GM12878 (cell line): ENCODE results near the gene DLD.

Experiments
- POLR2AphosphoS5 ChIP-seq: IDR thresholded peaks from 2 replicates; pipeline ENCODE4 v1.6.1; 2011; ENCODE audit warnings: mild to moderate bottlenecking, low read length, inconsistent platforms
- RB1 ChIP-seq: fragments of 450-650 bp; formaldehyde crosslinking; IDR thresholded peaks from 2 replicates; pipeline ENCODE4 v1.6.1; 2017; ENCODE audit warnings: mild to moderate bottlenecking, borderline replicate concordance
- RELA ChIP-seq: fragments of 450-650 bp; IDR thresholded peaks from 2 replicates; pipeline ENCODE4 v1.8.0; 2014; ENCODE audit warnings: borderline replicate concordance; ENCODE audit not compliant: partially characterized antibody
- SREBF2 ChIP-seq: IDR thresholded peaks from 2 replicates; pipeline ENCODE4 v1.6.1; 2012; ENCODE audit warnings: mild to moderate bottlenecking, low read length

GRCh38 chr7:107860279-107860961 is 30.6 kb upstream of the DLD start:
- TF ChIP-seq SREBF2 (no peak), RB1 (no peak), POLR2AphosphoS5 (no peak), RELA (no peak)
